Fibroblast of villous mesenchyme (primary cell): ENCODE results near the gene R3HDM2. TPM values are rescaled to one million over a fixed set of nuclear protein-coding genes. Genes with fewer than 3 reads are reported as not detected.

Experiments used
- DNase-seq: peaks from one replicate; pipeline ENCODE4 v3.0.0-alpha.2; 2010; ENCODE audit warnings: low read depth
- H3K4me3 ChIP-seq: 2 replicates; pipeline ENCODE4 v1.5.1; 2011; ENCODE audit warnings: low read depth, mild to moderate bottlenecking, low read length
- total RNA-seq: library from RNA; depleted of rRNA; stranded (reverse); fragments of >200 nt; gene quantifications from 2 replicates; pipeline ENCODE4 v1.2.3, GENCODE V29; 2012
- TF ChIP-seq, protein P1 (sequence below): IDR thresholded peaks from 2 replicates; pipeline ENCODE4 v1.5.1; 2012; ENCODE audit warnings: low read depth, mild to moderate bottlenecking, low read length; ENCODE audit not compliant: insufficient read depth

The R3HDM2 gene
- total RNA-seq, 1 donor: 19.0 TPM

DNA sequence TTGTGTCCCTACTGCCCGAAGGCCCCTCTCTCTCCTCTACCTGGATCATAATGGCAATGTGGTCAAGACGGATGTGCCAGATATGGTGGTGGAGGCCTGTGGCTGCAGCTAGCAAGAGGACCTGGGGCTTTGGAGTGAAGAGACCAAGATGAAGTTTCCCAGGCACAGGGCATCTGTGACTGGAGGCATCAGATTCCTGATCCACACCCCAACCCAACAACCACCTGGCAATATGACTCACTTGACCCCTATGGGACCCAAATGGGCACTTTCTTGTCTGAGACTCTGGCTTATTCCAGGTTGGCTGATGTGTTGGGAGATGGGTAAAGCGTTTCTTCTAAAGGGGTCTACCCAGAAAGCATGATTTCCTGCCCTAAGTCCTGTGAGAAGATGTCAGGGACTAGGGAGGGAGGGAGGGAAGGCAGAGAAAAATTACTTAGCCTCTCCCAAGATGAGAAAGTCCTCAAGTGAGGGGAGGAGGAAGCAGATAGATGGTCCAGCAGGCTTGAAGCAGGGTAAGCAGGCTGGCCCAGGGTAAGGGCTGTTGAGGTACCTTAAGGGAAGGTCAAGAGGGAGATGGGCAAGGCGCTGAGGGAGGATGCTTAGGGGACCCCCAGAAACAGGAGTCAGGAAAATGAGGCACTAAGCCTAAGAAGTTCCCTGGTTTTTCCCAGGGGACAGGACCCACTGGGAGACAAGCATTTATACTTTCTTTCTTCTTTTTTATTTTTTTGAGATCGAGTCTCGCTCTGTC is 26.1 kb upstream of the R3HDM2 start:
- TF ChIP-seq, protein P1, sequence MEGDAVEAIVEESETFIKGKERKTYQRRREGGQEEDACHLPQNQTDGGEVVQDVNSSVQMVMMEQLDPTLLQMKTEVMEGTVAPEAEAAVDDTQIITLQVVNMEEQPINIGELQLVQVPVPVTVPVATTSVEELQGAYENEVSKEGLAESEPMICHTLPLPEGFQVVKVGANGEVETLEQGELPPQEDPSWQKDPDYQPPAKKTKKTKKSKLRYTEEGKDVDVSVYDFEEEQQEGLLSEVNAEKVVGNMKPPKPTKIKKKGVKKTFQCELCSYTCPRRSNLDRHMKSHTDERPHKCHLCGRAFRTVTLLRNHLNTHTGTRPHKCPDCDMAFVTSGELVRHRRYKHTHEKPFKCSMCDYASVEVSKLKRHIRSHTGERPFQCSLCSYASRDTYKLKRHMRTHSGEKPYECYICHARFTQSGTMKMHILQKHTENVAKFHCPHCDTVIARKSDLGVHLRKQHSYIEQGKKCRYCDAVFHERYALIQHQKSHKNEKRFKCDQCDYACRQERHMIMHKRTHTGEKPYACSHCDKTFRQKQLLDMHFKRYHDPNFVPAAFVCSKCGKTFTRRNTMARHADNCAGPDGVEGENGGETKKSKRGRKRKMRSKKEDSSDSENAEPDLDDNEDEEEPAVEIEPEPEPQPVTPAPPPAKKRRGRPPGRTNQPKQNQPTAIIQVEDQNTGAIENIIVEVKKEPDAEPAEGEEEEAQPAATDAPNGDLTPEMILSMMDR: no peak
- peak overlapping the region; percentile 52 for H3K4me3 ChIP-seq

DNA sequence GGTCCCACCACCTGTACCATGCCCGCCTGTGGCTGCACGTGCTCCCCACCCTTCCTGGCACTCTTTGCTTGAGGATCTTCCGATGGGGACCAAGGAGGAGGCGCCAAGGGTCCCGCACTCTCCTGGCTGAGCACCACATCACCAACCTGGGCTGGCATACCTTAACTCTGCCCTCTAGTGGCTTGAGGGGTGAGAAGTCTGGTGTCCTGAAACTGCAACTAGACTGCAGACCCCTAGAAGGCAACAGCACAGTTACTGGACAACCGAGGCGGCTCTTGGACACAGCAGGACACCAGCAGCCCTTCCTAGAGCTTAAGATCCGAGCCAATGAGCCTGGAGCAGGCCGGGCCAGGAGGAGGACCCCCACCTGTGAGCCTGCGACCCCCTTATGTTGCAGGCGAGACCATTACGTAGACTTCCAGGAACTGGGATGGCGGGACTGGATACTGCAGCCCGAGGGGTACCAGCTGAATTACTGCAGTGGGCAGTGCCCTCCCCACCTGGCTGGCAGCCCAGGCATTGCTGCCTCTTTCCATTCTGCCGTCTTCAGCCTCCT is 25.4 kb upstream of the R3HDM2 start:
- TF ChIP-seq, protein P1: peak; percentile 67
- peak; percentile 43 for DNase-seq
- H3K4me3 ChIP-seq: peak overlapping the region; percentile 52

More for the DNA sequence above, 26.1 kb upstream of the R3HDM2 start:
- no peak for DNase-seq

DNA sequence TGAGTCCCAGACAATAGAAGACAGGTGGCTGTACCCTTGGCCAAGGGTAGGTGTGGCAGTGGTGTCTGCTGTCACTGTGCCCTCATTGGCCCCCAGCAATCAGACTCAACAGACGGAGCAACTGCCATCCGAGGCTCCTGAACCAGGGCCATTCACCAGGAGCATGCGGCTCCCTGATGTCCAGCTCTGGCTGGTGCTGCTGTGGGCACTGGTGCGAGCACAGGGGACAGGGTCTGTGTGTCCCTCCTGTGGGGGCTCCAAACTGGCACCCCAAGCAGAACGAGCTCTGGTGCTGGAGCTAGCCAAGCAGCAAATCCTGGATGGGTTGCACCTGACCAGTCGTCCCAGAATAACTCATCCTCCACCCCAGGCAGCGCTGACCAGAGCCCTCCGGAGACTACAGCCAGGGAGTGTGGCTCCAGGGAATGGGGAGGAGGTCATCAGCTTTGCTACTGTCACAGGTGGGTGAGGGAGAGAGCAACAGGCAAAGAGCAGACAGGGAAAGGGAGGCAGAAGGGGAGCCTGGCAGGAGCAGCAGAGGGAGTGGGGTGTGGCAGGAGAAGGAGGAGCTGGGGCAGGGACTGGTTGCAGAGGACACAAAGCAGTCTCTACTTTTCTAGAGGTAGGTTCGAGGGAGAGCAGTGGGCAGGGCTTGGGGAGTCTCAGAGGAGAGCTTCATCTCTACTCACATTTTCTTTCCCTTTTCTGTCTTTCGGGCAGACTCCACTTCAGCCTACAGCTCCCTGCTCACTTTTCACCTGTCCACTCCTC is 24.7 kb upstream of the R3HDM2 start:
- TF ChIP-seq, protein P1: no peak
- DNase-seq: no peak
- peak overlapping the region; percentile 52 for H3K4me3 ChIP-seq

DNA sequence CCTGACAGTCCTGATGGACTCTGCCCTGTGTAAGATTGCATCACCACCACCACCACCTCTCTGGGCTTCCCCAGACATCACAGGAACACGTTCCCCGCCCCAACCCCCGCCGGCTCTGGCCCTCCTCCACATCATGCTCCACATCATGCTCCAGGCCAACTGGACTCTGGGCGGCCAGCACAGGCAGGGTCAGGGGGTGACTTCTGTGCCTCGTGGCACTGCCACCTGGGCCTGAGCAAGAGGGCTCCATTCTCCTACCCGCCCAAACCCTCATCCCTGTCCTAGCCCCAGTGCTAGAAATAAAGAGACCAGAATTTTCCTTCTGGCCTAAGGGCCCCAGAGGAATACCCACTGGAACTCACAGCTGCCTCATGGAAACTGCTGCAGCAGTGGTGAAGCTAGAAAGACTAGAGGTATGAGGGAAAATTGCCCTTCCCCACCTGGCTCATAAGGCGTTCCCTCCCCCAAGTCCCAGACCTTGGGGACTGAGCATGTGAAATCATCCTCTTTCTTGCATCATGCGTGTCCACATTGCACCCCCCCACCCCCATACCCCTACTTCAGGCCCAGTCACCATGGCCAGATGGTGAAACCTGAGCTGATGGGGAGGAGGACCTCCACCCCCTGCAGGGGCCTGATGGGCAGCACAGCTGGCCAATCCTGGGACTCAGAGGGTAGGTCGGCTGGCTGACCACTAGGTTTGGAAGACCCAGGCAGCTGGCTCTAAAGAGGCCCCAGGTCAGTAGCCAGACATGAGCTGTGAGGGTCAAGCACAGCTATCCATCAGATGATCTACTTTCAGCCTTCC is 23.9 kb upstream of the R3HDM2 start, which contains the start of gene INHBE:
TSS of gene INHBE (plus strand) at position 742 of the 808 bp plus-strand sequence. CDS start 230 bp downstream, outside the sequence.
- DNase-seq: peak; percentile 91
- TF ChIP-seq, protein P1: no peak
- H3K4me3 ChIP-seq: peak within 1 kb of the TSS; percentile 52

DNA sequence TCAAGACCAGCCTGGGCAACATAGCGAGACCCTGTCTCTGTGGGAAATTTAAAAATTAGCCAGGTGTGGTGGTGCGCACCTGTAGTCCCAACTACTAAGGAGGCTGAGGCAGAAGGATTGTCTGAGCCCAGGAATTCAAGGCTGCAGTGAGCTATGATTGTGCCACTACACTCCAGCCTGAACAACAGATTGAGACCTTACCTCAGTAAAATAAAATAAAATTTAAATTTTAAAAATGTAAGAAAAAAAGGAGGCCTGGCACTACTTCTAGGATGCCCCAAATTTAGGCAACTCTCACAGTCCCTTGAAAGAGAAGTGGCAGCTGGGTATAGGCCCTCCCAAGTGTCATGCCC is 23.3 kb upstream of the R3HDM2 start:
- DNase-seq: no peak
- TF ChIP-seq, protein P1: no peak
- no peak overlapping the region for H3K4me3 ChIP-seq

DNA sequence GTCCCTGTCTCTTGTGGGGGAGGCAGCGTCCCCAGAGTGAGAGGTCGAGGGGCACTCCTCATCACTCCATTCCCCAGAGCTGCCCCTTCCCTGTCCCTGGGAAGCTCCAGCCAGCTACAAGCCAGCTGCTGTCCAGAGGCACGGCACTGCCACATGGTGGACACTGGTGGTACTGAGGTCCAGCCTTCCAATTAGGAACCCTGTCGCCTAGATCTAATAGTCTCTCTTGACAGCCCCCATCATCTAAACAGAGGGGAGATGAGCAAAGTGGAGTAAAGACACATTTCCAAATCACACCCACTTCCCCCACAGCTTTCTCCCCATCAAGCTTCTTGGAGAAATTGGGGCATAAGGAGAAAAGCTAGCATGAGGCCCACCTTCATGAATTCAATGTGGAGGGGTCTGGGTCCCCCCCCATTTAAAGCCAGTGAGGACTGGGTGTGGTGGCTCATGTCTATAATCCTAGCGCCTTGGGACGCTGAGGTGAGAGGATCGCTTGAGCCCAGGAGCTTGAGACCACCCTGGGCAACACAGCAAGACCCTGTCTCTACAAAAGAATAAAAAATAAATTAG is 22.2 kb upstream of the R3HDM2 start:
- TF ChIP-seq, protein P1: peak; percentile 98
- peak; percentile 84 for DNase-seq

More for the DNA sequence above, 22.2 kb upstream of the R3HDM2 start:
- H3K4me3 ChIP-seq: no peak overlapping the region
